GM18508 (cell line): Measurements from ENCODE around the gene VSX2.
"Not testable (repeated sequence)": the region's sequence is repeated elsewhere in the genome, so short reads cannot be mapped to it uniquely, and the experiment has no call there.

Experiments used
- ATAC-seq: cut with Tn5 transposase; IDR thresholded peaks from one replicate; pipeline ENCODE4 v1.9.1; 2021; ENCODE audit warnings: moderate number of reproducible peaks; ENCODE audit not compliant: insufficient read depth, unreplicated experiment

VSX2 gene

GRCh38 chr14:74257941-74258763, 18.9 kb downstream of the VSX2 start:
- ATAC-seq, result no peak

GRCh38 chr14:74258764-74259035, 19.5 kb downstream of the VSX2 start:
- ATAC-seq, result no peak

DNA sequence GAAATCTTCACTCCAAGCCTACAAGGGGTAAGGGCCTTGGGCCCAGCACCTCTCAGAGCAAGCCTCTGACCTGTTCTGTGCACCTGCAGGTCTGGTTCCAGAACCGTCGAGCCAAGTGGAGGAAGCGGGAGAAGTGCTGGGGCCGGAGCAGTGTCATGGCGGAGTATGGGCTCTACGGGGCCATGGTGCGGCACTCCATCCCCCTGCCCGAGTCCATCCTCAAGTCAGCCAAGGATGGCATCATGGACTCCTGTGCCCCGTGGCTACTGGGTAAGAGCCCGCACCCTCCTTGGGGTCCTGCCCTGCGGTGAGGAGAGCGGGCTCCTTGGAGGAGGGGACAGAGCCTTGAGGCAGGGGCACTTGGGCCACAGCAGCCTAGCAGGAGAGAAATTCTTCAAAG, 20.3 kb downstream of the VSX2 start:
- no peak for ATAC-seq

DNA sequence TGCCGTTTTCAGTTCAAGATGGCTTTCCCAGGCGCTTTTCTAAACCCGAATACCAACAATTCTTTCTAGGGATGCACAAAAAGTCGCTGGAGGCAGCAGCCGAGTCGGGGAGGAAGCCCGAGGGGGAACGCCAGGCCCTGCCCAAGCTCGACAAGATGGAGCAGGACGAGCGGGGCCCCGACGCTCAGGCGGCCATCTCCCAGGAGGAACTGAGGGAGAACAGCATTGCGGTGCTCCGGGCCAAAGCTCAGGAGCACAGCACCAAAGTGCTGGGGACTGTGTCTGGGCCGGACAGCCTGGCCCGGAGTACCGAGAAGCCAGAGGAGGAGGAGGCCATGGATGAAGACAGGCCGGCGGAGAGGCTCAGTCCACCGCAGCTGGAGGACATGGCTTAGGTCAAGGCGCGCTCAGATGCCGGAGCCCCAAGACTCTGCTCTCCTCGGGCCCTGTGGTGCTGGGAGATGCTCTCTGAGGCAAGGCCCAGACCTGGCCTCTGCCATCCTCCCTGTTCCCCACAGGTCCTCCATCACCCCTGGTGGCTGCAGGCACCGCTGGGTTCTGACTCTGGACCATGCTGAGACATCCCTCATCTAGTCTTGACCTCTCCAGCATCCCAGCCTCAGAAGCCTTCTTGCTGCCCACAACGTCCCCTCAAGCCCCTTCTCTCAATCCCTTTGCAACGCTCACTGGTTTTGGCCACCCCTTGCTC, 21.4 kb downstream of the VSX2 start:
- no peak for ATAC-seq

DNA sequence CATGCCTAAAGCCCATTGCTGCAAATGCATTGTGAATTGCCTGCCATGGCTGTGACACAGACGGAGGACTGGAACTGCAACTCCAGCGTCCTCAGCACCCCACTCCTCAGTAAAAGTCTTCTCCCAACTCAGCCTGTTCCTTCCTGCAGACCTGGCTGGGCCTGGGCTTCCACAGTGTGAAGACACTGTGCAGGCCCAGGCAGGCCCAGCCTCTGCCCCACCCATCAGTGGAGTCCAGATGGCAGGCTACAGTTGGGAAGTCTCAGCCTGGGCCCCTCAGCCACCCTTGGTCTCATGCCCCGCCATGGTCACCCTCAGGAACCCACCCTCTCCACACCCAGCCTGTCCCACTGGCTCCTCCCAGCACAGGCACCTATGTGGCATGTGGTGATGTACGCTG, 22.0 kb downstream of the VSX2 start:
- ATAC-seq, result no peak

DNA sequence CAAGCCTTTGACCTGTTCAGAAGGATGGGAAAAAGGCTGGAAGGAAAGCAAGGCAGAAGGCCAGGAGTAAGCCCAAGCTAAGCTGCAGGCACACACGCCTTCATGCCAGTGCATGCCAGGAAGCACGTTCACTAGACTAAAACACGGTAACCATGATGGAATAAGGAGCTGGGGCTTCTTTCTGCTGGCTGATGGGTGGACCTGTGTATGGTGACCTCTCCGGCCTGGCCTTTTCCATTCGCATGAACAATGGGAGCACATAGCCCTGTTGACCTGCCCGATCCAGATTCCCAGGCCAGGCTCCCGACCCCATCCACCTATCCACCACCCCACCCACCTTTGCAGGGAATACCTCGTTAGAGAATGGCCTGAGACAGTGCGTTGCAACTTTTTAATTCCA, 22.8 kb downstream of the VSX2 start:
- no peak for ATAC-seq

DNA sequence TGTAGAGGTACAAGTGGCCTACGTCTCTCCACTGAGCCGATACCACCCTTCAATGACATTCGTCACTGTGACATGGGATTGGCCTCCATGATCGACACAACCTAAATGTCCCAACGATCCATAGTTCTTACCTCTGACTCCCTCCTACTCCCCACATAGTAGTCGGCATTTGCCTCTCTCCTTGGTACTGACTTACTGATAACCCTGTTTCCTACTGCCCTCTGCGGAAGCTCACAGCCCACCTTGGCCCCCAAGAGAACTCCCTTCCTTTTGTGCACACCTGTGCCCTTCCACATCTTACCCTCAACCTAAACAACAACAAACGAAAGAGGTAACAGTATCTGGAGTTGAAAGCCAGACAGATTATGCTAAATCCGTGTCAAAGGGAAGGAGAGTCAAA, 23.9 kb downstream of the VSX2 start:
- no peak for ATAC-seq

DNA sequence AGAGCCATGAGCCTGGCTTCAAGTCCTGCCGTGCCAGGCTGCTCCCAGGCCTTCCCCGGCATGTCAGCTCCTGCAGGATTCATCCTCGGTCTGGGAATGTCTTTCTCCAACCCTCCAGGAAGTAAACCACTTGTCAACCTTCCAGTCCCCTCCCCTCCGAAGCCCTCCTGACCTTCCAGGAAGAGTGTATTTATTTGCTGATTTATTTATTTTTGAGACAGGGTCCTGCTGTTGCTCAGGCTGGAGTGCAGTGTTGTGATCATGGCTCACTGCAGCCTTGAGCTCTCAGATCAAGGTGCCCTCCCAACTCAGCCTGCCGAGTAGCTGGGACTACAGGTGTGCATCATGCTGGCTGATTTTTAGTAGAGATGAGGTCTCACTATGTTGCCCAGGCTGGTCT, 24.7 kb downstream of the VSX2 start:
- ATAC-seq, result no peak

DNA sequence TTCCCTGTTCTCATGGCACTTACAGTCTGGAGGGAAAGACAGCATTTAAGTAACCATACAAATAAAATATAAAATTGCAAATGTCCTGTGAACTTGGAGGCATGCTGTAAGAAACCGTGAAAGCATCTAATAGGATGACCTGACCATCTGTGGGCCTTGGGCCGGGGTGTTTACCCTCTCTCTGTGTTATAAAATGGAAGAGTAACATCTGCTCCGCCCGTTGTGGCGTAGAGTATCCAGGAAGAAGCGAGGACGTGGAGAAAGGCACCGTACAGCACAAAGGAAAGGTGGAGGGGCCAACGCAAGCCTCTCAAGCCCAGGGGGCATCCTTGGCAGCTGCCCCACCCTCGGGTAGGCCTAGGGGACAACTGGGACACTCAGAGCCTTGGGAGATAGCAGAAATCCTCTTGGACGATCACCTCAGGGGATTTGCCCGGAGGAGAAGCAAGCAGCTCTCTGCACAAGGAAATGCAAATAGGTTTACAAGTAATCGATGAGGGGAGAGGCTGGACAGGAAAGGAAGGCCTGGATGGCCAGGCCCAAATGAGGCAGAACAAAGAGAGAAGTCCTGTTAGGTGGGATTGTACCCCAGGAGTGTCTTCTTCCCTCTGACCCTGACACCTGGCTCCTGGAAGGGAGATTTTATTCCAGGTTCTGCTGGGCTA, 26.2 kb downstream of the VSX2 start:
- no peak for ATAC-seq

- ATAC-seq, result no peak
These were observed 28.3 kb downstream of the VSX2 start for GRCh38 chr14:74267588-74267987.

DNA sequence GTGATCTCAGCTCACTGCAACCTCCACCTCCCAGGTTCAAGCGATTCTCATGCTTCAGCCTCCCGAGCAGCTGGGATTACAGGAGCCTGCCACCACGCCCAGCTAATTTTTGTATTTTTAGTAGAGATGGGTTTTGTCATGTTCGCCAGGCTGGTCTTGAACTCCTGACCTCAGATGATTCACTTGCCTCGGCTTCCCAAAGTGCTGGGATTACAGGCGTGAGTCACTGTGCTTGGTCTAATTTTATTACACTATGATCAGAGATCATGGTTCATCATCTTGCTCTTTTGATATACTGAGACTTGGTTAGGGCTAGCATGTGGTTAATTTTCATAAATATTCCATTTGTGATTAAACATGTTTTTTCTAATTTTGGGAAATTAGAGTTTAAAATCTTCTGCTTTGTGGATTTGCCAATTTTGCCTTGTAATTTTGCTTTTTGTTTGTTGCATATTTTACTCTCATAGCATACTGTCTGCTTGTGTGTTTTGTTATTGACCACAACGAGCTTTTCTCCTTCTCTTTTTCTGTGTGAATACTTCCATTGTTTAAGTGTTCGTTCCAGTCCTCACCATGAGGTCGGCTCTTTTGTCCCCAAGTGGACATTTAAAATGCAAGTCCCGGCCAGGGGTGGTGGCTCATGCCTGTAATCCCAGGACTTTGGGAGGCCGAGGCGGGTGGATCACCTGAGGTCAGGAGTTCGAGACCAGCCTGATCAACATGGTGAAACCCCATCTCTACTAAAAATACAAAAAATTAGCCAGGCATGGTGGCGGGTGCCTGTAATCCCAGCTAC, 31.3 kb downstream of the VSX2 start:
- not testable (repeated sequence) for ATAC-seq

- no peak for ATAC-seq
These were observed 32.1 kb downstream of the VSX2 start for GRCh38 chr14:74271365-74271764.

GRCh38 chr14:74275241-74275841, 36.1 kb downstream of the VSX2 start:
- ATAC-seq, result no peak

GRCh38 chr14:74278080-74278479, 38.8 kb downstream of the VSX2 start:
- ATAC-seq, result no peak

GRCh38 chr14:74281069-74281468, 41.8 kb downstream of the VSX2 start:
- no peak for ATAC-seq

- no peak for ATAC-seq
These were observed 47.5 kb downstream of the VSX2 start for GRCh38 chr14:74286736-74287135.

- ATAC-seq, result no peak
These were observed 50.6 kb downstream of the VSX2 start for GRCh38 chr14:74289801-74290200.

GRCh38 chr14:74290415-74290814, 51.2 kb downstream of the VSX2 start:
- ATAC-seq, result no peak

- no peak for ATAC-seq
These were observed 52.8 kb downstream of the VSX2 start for GRCh38 chr14:74292061-74292460.

DNA sequence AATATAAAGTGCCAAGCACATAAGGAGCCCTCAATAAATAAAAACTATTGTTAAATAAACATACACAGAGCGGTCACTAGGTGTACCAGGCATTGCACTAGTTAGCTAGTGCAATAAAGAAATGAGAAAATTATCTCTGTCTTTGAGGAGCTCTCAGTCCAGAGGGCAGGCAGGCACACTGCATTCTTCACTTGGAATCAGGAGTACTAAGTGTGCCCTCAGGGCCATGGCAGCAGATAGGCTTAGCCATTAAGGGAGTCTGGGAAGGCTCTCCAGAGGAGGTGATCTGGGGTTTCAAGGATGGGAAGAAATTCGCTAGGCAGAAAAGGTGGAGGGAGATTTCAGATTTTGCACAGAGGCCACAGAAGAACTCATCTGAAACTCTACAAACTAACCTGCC, 54.4 kb downstream of the VSX2 start:
- no peak for ATAC-seq
